Upper lobe of right lung (tissue), 1 donor: Measurements from ENCODE around the gene TPCN2. TPM values are rescaled to one million over a fixed set of nuclear protein-coding genes. Genes with fewer than 3 reads are reported as not detected.

Experiments used
- ATAC-seq: fragments of 200-7000 bp; cut with Tn5 transposase; one replicate; pipeline ENCODE4 v1.9.1; 2020; ENCODE audit warnings: mild to moderate bottlenecking, moderate library complexity
- DNase-seq: peaks from one replicate; pipeline ENCODE4 v3.0.0-alpha.2; 2020
- H3K27ac ChIP-seq: fragments of 200-600 bp; one replicate; pipeline ENCODE4 v1.8.0; 2022
- H3K27me3 ChIP-seq: fragments of 200-600 bp; one replicate; pipeline ENCODE4 v1.8.0; 2022; ENCODE audit warnings: mild to moderate bottlenecking
- H3K36me3 ChIP-seq: fragments of 200-600 bp; one replicate; pipeline ENCODE4 v1.8.0; 2022
- H3K4me1 ChIP-seq: fragments of 200-600 bp; one replicate; pipeline ENCODE4 v1.8.0; 2022
- H3K4me3 ChIP-seq: fragments of 200-600 bp; one replicate; pipeline ENCODE4 v1.8.0; 2022; ENCODE audit warnings: mild to moderate bottlenecking
- H3K9me3 ChIP-seq: fragments of 200-600 bp; one replicate; pipeline ENCODE4 v1.8.0; 2022
- intact Hi-C: fragments of 100-400 bp; cut with DNase I; formaldehyde crosslinking; loops from one replicate; pipeline ENCODE4 v1.11.0; 2022
- total RNA-seq: library from RNA; stranded (reverse); fragmentation: NEBNext Ultra II Directional; extraction: Animal tissue kit (Norgen Biotek cat#: 25700); gene quantifications from one replicate; pipeline ENCODE4 v1.2.1, GENCODE V29; 2021
- TF ChIP-seq, protein P1 (sequence below): fragments of 200-600 bp; IDR thresholded peaks from one replicate; pipeline ENCODE4 v1.8.0; 2022; ENCODE audit warnings: antibody characterized with exemption
- donor health status: DM: no; HTN: yes; CAD: no; lungs with severe emphysema.

The TPCN2 gene
- total RNA-seq, 1 donor from 2014 or later = 16.6 TPM

DNA sequence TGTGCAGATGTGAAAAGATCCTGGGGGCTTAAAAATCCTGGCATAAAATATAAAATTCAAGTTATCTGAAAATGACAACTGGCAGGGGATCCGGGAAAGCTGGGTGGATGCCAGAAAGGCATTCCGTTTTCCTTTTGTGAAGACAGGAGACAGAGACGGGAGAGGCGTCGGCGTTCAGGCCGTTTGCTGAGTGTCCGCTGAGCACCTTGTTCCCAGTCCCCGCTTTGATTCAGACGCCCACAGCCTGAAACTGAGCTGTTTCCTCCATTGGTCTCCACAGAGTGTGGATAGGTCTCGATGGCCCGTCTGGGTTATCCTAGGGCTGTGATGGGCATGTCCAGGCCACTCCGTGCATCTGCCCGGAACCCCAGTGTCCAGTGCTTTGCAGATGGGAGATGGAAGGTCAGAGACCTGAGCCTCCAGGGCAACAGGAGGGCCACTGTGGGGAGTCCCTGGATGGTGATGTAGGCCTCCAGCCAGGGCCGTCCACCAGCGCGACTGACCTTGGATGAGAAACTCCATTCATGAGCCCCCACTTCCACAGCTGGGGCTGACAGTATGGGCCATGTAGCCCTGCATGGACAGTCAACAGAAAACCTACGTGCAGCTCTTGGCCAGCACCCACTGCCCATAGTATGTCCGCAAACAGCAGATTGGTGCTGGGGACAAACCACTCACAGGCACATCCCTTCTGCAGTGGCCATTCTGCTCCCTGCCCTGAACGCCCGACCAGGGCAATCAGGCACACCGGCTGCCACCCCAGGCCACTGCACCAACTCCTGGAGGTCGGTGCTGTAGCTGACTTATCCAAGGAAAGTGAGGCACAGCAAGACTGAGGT lies 47.3 kb upstream of the TPCN2 start:
- Histone ChIP-seq H3K4me1 (peaks cover 9% of the 10 kb centered on the region), H3K27ac (peak overlapping the region; percentile 42), H3K27me3 (no peaks in the 10 kb centered on the region), H3K9me3 (no peaks in the 10 kb centered on the region), H3K4me3 (no peak overlapping the region), H3K36me3 (peaks cover 4% of the 10 kb centered on the region)
- DNase-seq (peak; percentile 43), ATAC-seq (no peak)
- intact Hi-C loops = no loop called here
- TF ChIP-seq, protein P1, sequence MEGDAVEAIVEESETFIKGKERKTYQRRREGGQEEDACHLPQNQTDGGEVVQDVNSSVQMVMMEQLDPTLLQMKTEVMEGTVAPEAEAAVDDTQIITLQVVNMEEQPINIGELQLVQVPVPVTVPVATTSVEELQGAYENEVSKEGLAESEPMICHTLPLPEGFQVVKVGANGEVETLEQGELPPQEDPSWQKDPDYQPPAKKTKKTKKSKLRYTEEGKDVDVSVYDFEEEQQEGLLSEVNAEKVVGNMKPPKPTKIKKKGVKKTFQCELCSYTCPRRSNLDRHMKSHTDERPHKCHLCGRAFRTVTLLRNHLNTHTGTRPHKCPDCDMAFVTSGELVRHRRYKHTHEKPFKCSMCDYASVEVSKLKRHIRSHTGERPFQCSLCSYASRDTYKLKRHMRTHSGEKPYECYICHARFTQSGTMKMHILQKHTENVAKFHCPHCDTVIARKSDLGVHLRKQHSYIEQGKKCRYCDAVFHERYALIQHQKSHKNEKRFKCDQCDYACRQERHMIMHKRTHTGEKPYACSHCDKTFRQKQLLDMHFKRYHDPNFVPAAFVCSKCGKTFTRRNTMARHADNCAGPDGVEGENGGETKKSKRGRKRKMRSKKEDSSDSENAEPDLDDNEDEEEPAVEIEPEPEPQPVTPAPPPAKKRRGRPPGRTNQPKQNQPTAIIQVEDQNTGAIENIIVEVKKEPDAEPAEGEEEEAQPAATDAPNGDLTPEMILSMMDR = no peak

DNA sequence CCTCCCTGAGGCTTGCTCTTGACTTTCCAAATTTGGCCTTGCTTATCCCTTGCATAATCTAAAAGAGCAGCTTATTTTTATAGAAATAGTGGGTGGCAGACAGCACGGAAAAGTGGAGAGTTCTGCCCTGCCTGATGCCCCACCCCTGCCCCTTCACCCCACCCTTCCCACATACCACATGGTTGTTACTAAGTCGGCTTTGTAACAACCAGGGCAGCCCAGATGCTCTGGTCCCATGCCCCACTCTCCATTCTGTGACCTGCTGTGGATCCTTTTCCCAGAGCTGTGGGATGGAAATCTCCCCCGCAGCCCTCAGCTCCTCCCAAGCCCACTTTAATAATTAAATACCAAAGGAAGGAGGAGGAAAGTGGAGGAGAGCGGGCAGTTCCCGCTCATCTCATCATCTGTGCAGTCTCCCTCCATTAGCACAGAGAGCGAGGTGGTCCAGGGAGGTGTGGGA lies 46.6 kb upstream of the TPCN2 start:
- TF ChIP-seq, protein P1 = no peak
- H3K27ac ChIP-seq = no peak overlapping the region
- no peak overlapping the region for H3K4me3 ChIP-seq
- H3K9me3 ChIP-seq = no peaks in the 10 kb centered on the region
- intact Hi-C loops = no loop called here
- peaks cover 4% of the 10 kb centered on the region for H3K36me3 ChIP-seq
- DNase-seq (no peak), ATAC-seq (no peak)
- H3K4me1 ChIP-seq = peaks cover 9% of the 10 kb centered on the region
- H3K27me3 ChIP-seq = no peaks in the 10 kb centered on the region

DNA sequence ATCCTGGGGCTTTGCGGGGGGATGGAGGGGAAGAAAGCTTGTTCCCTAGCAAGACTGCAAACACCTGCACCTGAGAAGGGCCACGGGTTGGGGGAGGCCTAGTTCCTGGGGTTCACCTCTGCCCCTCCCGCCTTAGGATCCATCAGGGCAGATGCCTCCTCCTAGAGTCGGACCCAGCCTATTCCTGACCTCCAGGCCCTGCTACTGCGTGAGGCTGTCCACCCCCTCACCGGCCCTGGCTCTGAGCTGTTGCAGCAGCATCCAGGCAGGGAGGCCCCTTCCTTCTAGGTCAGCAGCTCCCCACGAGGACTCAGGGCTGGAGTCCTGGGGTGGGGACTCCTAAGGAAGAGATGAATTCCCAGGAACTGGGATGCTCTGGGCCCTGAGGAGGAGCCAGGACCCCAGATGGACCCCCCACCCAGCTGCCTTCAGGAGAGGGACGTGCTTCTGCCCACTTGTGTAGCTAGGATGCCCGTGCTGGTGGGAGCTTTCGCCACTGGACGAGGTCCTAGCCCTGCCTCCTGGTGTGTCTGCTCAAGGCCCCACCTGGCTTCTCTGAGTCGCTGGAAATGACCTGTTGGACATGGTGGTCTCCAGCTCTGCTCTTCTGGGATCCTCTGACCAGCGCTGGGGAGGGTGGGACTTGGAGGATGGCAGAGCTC lies 46.0 kb upstream of the TPCN2 start:
- DNase-seq (peak; percentile 58), ATAC-seq (no peak)
- H3K9me3 ChIP-seq = no peaks in the 10 kb centered on the region
- H3K27me3 ChIP-seq = no peaks in the 10 kb centered on the region
- TF ChIP-seq, protein P1 = no peak
- H3K4me1 ChIP-seq = peaks cover 12% of the 10 kb centered on the region
- H3K36me3 ChIP-seq = peaks cover 4% of the 10 kb centered on the region
- H3K27ac ChIP-seq = no peak overlapping the region
- intact Hi-C loops = no loop called here
- H3K4me3 ChIP-seq = no peak overlapping the region

DNA sequence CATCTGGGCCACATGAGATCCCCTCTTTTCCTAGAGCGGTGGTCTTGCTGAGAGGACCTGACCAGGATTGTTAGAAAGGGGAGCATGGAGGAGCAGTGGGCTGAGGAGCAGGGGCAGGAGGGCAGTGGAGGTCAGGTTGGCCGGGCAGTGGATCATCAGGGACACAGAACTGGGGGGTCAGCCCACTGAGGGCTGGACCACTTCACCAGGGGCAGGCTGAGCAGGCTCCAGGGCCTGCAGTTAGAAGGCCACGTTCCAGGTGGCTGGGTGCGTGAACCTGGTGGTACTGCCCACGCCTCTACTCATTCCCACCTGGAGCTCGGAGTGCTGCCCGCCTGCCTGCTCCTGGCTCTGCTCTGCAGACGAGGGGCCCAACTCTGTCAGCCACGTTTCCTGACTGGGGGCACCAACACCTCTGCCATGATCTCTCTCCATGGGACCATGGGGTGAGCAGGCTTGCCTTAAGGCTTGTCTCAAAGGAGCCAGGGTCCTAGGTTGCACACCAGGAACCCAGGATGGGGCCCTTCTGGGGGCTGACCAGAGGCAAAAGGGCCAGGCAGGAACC lies 45.3 kb upstream of the TPCN2 start:
- no peak overlapping the region for H3K27ac ChIP-seq
- DNase-seq (no peak), ATAC-seq (no peak)
- H3K4me3 ChIP-seq = no peak overlapping the region
- H3K36me3 ChIP-seq = peaks cover 4% of the 10 kb centered on the region
- peaks cover 12% of the 10 kb centered on the region for H3K4me1 ChIP-seq
- H3K27me3 ChIP-seq = no peaks in the 10 kb centered on the region
- intact Hi-C loops = no loop called here
- TF ChIP-seq, protein P1 = no peak
- no peaks in the 10 kb centered on the region for H3K9me3 ChIP-seq

DNA sequence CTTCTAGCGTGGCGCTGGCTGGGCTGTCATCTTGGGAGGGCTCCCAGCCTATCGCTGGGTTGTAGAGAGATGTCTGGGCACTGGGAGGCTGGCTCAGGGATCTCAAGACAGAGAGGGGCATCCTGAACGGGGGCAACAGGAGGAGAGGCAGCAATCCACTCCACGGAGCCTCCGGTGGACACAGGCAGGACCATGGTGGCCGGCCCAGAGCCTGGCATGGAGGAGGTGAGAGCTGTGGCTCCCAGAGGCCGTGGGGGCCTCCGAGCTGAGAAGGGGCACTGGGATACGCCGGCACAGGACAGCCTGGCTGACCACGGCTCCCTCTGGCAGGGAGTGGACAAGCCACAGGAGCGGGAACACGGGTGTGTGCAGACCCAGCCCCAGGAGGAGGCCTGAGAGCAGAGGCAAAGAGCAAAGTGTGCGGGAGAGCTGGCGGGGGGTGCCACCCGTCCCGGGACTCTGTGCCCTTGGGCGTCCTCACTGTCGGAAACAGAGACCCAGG lies 44.8 kb upstream of the TPCN2 start:
- Histone ChIP-seq H3K36me3 (peaks cover 4% of the 10 kb centered on the region), H3K4me3 (no peak overlapping the region), H3K9me3 (no peaks in the 10 kb centered on the region), H3K27me3 (no peaks in the 10 kb centered on the region), H3K4me1 (peaks cover 14% of the 10 kb centered on the region), H3K27ac (no peak overlapping the region)
- TF ChIP-seq, protein P1 = no peak
- intact Hi-C loops = no loop called here
- DNase-seq = peak; percentile 56
- ATAC-seq = no peak
